ENCODE data around the gene OR6A2.
A peak's percentile ranks its signal among the peaks of the same experiment; 100 is the strongest.

OR6A2 gene

DNA sequence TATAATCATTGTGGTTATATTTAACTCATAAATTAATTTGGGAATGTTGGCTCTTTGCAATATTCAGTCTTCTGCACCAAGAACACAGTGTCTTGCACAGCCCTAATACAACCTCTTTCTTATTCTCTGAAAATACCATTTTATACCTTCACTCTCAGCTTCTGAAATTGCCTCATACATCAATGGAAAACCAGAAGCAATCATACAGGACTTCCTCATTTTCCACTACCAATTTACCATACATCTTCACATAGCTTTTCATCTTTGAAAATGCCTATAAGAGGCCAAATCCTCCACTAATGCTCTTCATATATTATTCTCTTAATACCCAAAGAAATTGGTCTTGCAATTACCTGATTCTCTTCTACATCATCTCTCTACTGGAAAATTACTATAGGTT, 21.0 kb downstream of the OR6A2 start:
- DNase-seq (ENCODE audit: low spot score): no peak
- POLR2A ChIA-PET (ENCODE audit: low non-redundant PET): no interaction called here
- CTCF ChIA-PET: no interaction called here
- H3K27ac ChIP-seq: no peak overlapping the region
- no peak for TF ChIP-seq CTCF (conservative IDR thresholded peaks at IDR 0.05; ENCODE audit: low read depth)

DNA sequence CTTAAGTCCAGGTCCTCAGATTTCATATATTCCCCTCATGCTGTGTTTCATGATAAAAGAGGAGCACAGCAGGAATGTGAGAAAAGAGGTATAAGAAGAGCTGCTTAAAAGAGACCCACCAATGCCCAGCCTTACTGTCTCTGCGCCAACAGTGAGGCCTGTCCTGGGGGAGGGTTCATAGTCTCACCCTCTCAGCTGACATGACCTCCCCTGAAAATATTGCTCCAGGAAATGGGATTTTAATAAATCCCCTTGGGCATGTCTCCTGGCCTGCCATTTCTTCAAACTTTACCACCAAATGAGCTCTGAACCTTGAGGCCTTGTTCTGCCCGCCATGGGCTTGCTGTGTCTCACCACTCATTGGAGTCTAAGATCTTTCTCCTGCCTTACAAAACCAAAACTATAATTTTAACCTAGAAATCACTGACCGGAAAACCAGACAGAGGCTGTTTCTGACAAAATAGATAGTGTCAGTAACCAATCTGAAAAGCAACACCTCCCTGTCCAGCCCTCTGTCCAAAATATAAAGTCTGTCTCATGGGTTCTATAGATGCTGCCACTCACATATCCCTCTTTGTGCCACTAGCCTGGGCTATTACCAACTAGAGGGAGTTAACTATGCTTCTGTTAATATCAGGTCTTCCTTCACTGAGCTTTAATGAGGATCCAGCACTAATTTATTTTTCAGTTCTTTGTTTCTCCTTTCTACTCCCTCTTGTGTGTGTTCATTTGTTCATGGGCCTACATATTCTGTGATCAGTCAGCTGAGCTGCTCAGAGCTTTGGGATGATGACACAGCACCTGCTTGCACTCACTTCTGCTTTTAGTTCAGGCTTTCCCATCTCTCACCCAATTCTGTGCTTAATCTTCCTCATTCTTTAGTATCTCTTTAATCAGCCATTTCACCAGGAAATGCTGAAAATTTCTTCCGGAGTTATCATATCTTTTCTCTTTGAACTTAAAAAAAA, 27.3 kb downstream of the OR6A2 start, which contains the start of gene OR2AG2:
Gene OR2AG2, minus strand, starts transcription at position 51 of the 968 bp plus-strand sequence. CDS start 3,019 bp downstream, outside the sequence.
- no peak for TF ChIP-seq CTCF (conservative IDR thresholded peaks at IDR 0.05; ENCODE audit: low read depth)
- DNase-seq (ENCODE audit: low spot score): no peak
- ChIA-PET POLR2A (ENCODE audit: low non-redundant PET) (no interaction called here), CTCF (interaction anchor here (0.7 kb wide), 1 partner anchor 35 kb away, joined by 3 read pairs; no protein-coding TSS in a partner anchor)
- no peak within 1 kb of the TSS for H3K27ac ChIP-seq

GRCh38 chr11:6757373-6757967, 42.0 kb downstream of the OR6A2 start:
- POLR2A ChIA-PET (ENCODE audit: low non-redundant PET): no interaction called here
- CTCF ChIA-PET: interaction anchor here (0.5 to 1.0 kb wide), 11 partner anchors 9 to 1481 kb away, joined by 3 to 7 read pairs (median 3); no protein-coding TSS in a partner anchor
- peak; percentile 22 for DNase-seq (ENCODE audit: low spot score)
- H3K27ac ChIP-seq: no peak overlapping the region
- TF ChIP-seq CTCF (conservative IDR thresholded peaks at IDR 0.05; ENCODE audit: low read depth): peak; percentile 66

DNA sequence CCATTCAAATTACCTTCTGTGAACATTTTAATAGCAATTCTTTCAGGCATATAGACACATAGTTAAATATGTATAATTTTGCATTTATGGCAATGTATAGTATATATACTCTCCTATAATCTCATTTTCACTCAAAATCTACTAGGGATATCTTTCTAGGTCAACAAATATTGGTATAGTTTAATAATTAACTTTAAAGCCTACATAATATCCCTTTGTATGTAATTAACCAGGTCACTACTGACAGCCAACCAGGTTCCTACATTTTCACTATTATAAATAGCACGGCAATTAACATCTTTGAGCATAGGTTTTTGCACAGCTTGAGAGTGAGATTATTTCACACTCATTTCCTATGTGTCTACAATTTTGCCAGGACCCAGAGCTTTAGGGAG, 43.5 kb downstream of the OR6A2 start:
- CTCF ChIA-PET: interaction anchor here (0.5 to 1.2 kb wide), 3 partner anchors 17 to 225 kb away, joined by 3 to 4 read pairs (median 3); no protein-coding TSS in a partner anchor
- H3K27ac ChIP-seq: no peak overlapping the region
- TF ChIP-seq CTCF (conservative IDR thresholded peaks at IDR 0.05; ENCODE audit: low read depth): no peak
- DNase-seq (ENCODE audit: low spot score): no peak
- POLR2A ChIA-PET (ENCODE audit: low non-redundant PET): no interaction called here

DNA sequence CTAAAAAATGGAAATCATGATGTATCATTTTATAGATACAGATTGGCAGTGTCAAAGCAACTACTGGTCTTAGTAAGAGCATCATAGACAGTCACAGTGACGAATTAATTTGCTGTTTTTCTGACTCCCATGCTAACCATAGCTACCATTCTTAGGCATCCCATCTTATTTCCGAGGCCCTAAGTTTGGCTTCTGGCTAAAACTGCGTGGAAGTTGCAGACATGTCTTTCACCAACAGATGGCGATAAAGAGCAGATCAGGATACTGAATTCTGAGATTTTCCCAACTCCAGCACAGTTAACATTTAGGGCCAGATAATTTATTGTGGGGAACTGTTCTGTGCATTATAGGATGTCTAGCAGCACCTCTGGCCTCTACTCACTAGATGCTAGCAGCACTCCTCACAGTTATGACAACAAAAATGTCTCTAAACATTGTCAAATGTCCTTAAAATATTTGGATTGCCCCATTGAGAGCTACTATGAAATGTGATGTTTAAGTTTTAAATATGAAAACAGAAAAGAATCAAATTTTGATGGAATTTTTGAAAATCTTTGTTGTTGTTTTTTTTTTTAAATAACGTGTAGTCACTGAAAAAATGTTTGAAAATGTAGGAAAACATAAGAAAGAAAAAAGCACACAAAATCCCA, 44.1 kb downstream of the OR6A2 start:
- peak; percentile 41 for DNase-seq (ENCODE audit: low spot score)
- peak; percentile 90 for TF ChIP-seq CTCF (conservative IDR thresholded peaks at IDR 0.05; ENCODE audit: low read depth)
- ChIA-PET POLR2A (ENCODE audit: low non-redundant PET) (no interaction called here), CTCF (interaction anchor here (0.5 to 1.2 kb wide), 8 partner anchors 17 to 1423 kb away, joined by 3 to 4 read pairs (median 3); no protein-coding TSS in a partner anchor)
- H3K27ac ChIP-seq: no peak overlapping the region

GRCh38 chr11:6747097-6747668, 52.3 kb downstream of the OR6A2 start:
- POLR2A ChIA-PET (ENCODE audit: low non-redundant PET): no interaction called here
- no peak overlapping the region for H3K27ac ChIP-seq
- TF ChIP-seq CTCF (conservative IDR thresholded peaks at IDR 0.05; ENCODE audit: low read depth): no peak
- CTCF ChIA-PET: interaction anchor here (0.6 to 1.2 kb wide), 4 partner anchors 9 to 623 kb away, joined by 3 to 8 read pairs (median 4); no protein-coding TSS in a partner anchor
- DNase-seq (ENCODE audit: low spot score): no peak

All from RWPE1 (cell line).